Measurements from ENCODE around the gene MLN.

DNA sequence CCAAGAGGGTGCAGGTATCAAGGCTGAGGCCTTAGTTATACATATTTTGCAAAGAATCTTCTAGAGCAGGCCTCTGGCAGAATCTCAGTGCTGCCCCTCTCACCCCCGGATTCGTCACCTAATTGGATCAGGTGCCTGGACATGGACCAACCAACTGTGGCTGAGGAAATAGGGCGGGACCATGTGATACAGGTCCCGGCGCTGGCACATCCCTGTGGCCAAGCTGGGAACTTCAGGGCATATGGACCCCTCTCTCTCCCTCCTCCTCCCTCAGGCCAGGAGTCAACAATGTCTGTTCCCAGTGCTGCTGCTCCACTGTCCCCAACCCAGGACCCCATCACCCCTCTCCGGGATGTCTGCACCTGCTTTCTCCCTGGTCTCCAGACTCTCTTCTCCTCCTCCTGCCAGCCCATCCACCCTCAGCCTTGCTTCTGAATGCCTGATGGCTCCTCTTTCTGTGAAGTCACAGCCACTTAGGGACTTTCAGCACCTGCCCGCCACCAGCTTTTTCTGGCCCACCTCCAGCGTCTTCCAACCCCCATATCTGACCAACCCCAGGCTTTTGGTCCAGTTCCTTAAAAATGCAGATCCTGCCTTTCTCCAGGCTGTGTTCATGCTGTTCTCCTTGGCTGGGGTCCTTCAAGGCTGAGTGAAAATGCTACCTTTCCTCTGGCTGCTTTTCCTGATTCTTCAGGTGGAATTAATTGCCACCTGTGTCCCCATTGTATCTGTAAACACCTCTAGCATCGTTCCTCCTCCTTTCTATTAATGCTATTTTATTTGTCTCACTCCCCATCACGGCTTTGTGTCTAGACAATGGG, 19.0 kb upstream of the MLN start:
- no peak for TF ChIP-seq POLR2A (IDR thresholded peaks at IDR 0.05)
- TF ChIP-seq, protein P1, sequence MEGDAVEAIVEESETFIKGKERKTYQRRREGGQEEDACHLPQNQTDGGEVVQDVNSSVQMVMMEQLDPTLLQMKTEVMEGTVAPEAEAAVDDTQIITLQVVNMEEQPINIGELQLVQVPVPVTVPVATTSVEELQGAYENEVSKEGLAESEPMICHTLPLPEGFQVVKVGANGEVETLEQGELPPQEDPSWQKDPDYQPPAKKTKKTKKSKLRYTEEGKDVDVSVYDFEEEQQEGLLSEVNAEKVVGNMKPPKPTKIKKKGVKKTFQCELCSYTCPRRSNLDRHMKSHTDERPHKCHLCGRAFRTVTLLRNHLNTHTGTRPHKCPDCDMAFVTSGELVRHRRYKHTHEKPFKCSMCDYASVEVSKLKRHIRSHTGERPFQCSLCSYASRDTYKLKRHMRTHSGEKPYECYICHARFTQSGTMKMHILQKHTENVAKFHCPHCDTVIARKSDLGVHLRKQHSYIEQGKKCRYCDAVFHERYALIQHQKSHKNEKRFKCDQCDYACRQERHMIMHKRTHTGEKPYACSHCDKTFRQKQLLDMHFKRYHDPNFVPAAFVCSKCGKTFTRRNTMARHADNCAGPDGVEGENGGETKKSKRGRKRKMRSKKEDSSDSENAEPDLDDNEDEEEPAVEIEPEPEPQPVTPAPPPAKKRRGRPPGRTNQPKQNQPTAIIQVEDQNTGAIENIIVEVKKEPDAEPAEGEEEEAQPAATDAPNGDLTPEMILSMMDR (IDR thresholded peaks at IDR 0.05) = no peak
